HepG2 (cell line): ENCODE data around the gene TADA2B. TPM values are rescaled to one million over a fixed set of nuclear protein-coding genes. Genes with fewer than 3 reads are reported as not detected.

Experiments
- FOXA1 ChIP-seq, 2 experiments: fragments of 450-650 bp in 1 of 2; sonication (generic) in 1 of 2; formaldehyde crosslinking in 1 of 2; IDR thresholded peaks; 2 replicates each; pipeline versions ENCODE4 v1.4.0 to v1.6.1; 2016 to 2020; ENCODE audit warnings: missing genetic modification reagents in 1 of 2
- KLF11 ChIP-seq: IDR thresholded peaks from 2 replicates; pipeline ENCODE4 v1.6.1; 2016; ENCODE audit warnings: missing compliant biosample characterization
- MED1 ChIP-seq: sonication (generic); formaldehyde crosslinking; IDR thresholded peaks from 2 replicates; pipeline ENCODE4 v1.4.0; 2020; ENCODE audit warnings: missing genetic modification reagents
- MEIS1 ChIP-seq: sonication (generic); formaldehyde crosslinking; IDR thresholded peaks from 2 replicates; pipeline ENCODE4 v1.9.0; 2021; ENCODE audit warnings: mild to moderate bottlenecking, missing genetic modification reagents, moderate library complexity, borderline replicate concordance
- MTA1 ChIP-seq: sonication (generic); formaldehyde crosslinking; IDR thresholded peaks from 2 replicates; pipeline ENCODE4 v1.4.0; 2020; ENCODE audit warnings: missing genetic modification reagents, mild to moderate bottlenecking, borderline replicate concordance
- NCOA2 ChIP-seq: sonication (generic); formaldehyde crosslinking; IDR thresholded peaks from 2 replicates; pipeline ENCODE4 v1.8.0; 2022; ENCODE audit warnings: inconsistent platforms
- RAD21 ChIP-seq: fragments of 450-650 bp; formaldehyde crosslinking; IDR thresholded peaks from 2 replicates; pipeline ENCODE4 v1.5.0; 2020; ENCODE audit warnings: mild to moderate bottlenecking
- SP140L ChIP-seq: sonication (generic); formaldehyde crosslinking; IDR thresholded peaks from 2 replicates; pipeline ENCODE4 v1.4.0; 2020; ENCODE audit warnings: missing genetic modification reagents, borderline replicate concordance
- ZEB1 ChIP-seq: IDR thresholded peaks from 2 replicates; pipeline ENCODE4 v1.6.1; 2012; ENCODE audit warnings: mild to moderate bottlenecking, low read depth, inconsistent platforms; ENCODE audit not compliant: insufficient replicate concordance
- ZNF143 ChIP-seq: sonication (generic); formaldehyde crosslinking; IDR thresholded peaks from 2 replicates; pipeline ENCODE4 v1.4.0; 2020; ENCODE audit warnings: missing genetic modification reagents
- ZNF354B ChIP-seq: sonication (generic); formaldehyde crosslinking; IDR thresholded peaks from 2 replicates; pipeline ENCODE4 v1.8.0; 2022; ENCODE audit warnings: mild to moderate bottlenecking, missing genetic modification reagents
- ZNF562 ChIP-seq: sonication (generic); formaldehyde crosslinking; IDR thresholded peaks from 2 replicates; pipeline ENCODE4 v1.8.0; 2022; ENCODE audit warnings: missing genetic modification reagents, borderline replicate concordance
- ZNF563 ChIP-seq: sonication (generic); formaldehyde crosslinking; IDR thresholded peaks from 2 replicates; pipeline ENCODE4 v1.8.0; 2022; ENCODE audit warnings: mild to moderate bottlenecking, moderate library complexity, missing genetic modification reagents
- ZNF678 ChIP-seq: sonication (generic); formaldehyde crosslinking; IDR thresholded peaks from 2 replicates; pipeline ENCODE4 v1.4.0; 2020; ENCODE audit warnings: mild to moderate bottlenecking, missing genetic modification reagents
- ZNF788 ChIP-seq: sonication (generic); formaldehyde crosslinking; IDR thresholded peaks from 2 replicates; pipeline ENCODE4 v1.5.0; 2020; ENCODE audit warnings: mild to moderate bottlenecking, missing genetic modification reagents, borderline replicate concordance
- polyA plus RNA-seq, 8 experiments: library from polyadenylated mRNA; depleted of rRNA in 3 of 8; stranded (reverse) in 7 of 8; unstranded in 1 of 8; fragments of >200 nt; fragmentation: Illumina TruSeq in 4 of 8; extraction: Trizol in 4 of 8; gene quantifications; 2 replicates each; pipeline versions ENCODE4 v1.2.1 to v1.2.3, GENCODE V29; 2011 to 2016; ENCODE audit warnings: low read depth in 4 of 8, missing spikeins in 1 of 8, mixed read lengths in 1 of 8; ENCODE audit not compliant: insufficient read depth in 1 of 8
- total RNA-seq, 5 experiments: library from RNA; depleted of rRNA; stranded (reverse); fragments of >200 nt; fragmentation: Illumina TruSeq; extraction: Trizol; gene quantifications; 2 replicates each; pipeline ENCODE4 v1.2.3, GENCODE V29; 2016; ENCODE audit warnings: low read depth in 1 of 5
- TF ChIP-seq, protein P1 (sequence below): sonication (generic); formaldehyde crosslinking; IDR thresholded peaks from 2 replicates; pipeline ENCODE4 v1.5.0; 2020; ENCODE audit warnings: mild to moderate bottlenecking, missing genetic modification reagents
- TF ChIP-seq, protein P2 (sequence below): sonication (generic); formaldehyde crosslinking; IDR thresholded peaks from 2 replicates; pipeline ENCODE4 v1.4.0; 2020; ENCODE audit warnings: missing genetic modification reagents
- TF ChIP-seq, protein P3 (sequence below): fragments of 450-650 bp; IDR thresholded peaks from 2 replicates; pipeline ENCODE4 v1.6.1; 2017; ENCODE audit warnings: mild to moderate bottlenecking
- TF ChIP-seq, protein P4 (sequence below): sonication (generic); formaldehyde crosslinking; IDR thresholded peaks from 2 replicates; pipeline ENCODE4 v1.4.0; 2020; ENCODE audit warnings: missing genetic modification reagents; ENCODE audit errors: not compliant biosample characterization

Gene TADA2B
- total and polyA plus RNA-seq, 2 of the 13 experiments (the other 11 are each of a cell fraction or from before 2014, with no cell fraction given) = 4.6 to 8.9 TPM

DNA sequence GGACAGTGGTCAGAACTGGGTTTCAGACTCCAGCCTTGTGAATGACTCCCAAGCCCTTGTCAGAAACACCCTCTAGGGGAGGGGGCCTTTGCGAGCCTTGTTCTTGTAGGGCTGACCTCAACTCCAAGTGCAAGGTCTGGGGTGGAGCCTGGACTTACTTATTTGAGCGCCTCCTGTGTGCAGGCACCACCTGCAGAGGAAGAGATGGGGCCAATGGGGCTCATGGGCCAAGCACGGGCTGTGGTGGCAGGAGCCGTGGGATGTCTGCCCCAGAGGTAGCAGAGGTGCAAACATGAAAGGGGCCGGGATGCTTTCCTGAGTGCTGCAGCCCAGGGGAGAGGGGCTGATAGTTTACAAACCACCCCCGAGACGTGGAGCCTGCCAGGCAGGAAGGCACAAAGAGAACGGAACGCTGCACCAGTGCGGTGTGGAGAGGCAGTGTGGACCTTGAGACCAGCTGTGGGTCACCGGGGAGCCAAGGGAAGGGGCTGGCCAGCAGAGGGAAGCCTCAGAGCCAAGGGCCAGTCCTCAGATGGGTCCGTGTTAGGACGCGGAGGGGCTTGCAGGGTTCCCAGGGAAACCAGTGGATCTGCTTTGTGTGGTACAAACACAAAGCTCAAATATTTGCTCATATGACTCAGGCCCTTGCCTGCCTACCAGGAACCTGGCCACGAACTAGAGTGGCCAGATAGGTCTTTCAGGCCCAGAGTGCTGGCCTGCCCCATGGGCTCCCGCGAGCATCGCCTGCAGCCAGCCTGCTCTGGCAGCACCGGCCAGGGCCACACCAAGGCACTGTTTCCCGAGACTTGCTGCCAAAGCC is 8.7 kb upstream of the TADA2B start (continued):
- TF ChIP-seq, protein P1, sequence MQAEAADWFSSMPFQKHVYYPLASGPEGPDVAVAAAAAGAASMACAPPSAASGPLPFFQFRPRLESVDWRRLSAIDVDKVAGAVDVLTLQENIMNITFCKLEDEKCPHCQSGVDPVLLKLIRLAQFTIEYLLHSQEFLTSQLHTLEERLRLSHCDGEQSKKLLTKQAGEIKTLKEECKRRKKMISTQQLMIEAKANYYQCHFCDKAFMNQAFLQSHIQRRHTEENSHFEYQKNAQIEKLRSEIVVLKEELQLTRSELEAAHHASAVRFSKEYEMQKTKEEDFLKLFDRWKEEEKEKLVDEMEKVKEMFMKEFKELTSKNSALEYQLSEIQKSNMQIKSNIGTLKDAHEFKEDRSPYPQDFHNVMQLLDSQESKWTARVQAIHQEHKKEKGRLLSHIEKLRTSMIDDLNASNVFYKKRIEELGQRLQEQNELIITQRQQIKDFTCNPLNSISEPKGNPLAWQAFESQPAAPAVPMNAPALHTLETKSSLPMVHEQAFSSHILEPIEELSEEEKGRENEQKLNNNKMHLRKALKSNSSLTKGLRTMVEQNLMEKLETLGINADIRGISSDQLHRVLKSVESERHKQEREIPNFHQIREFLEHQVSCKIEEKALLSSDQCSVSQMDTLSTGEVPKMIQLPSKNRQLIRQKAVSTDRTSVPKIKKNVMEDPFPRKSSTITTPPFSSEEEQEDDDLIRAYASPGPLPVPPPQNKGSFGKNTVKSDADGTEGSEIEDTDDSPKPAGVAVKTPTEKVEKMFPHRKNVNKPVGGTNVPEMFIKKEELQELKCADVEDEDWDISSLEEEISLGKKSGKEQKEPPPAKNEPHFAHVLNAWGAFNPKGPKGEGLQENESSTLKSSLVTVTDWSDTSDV (CRISPR knock-in tag) = no peak
- TF ChIP-seq ZNF563 = peak; percentile 99
- TF ChIP-seq ZNF562 (CRISPR knock-in tag) = no peak
- TF ChIP-seq ZEB1 = no peak
- peak; percentile 70; the same call in 1 of the 2 replicates for TF ChIP-seq MED1
- TF ChIP-seq NCOA2 = peak; percentile 66
- TF ChIP-seq ZNF143 (CRISPR knock-in tag) = peak; percentile 39; the same call in 1 of the 2 replicates
- TF ChIP-seq MTA1 (CRISPR knock-in tag) = peak; percentile 94; the same call in 1 of the 2 replicates
- TF ChIP-seq, protein P2, sequence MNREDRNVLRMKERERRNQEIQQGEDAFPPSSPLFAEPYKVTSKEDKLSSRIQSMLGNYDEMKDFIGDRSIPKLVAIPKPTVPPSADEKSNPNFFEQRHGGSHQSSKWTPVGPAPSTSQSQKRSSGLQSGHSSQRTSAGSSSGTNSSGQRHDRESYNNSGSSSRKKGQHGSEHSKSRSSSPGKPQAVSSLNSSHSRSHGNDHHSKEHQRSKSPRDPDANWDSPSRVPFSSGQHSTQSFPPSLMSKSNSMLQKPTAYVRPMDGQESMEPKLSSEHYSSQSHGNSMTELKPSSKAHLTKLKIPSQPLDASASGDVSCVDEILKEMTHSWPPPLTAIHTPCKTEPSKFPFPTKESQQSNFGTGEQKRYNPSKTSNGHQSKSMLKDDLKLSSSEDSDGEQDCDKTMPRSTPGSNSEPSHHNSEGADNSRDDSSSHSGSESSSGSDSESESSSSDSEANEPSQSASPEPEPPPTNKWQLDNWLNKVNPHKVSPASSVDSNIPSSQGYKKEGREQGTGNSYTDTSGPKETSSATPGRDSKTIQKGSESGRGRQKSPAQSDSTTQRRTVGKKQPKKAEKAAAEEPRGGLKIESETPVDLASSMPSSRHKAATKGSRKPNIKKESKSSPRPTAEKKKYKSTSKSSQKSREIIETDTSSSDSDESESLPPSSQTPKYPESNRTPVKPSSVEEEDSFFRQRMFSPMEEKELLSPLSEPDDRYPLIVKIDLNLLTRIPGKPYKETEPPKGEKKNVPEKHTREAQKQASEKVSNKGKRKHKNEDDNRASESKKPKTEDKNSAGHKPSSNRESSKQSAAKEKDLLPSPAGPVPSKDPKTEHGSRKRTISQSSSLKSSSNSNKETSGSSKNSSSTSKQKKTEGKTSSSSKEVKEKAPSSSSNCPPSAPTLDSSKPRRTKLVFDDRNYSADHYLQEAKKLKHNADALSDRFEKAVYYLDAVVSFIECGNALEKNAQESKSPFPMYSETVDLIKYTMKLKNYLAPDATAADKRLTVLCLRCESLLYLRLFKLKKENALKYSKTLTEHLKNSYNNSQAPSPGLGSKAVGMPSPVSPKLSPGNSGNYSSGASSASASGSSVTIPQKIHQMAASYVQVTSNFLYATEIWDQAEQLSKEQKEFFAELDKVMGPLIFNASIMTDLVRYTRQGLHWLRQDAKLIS = no peak
- TF ChIP-seq ZNF788 (CRISPR knock-in tag) = peak; percentile 90; the same call in 1 of the 2 replicates
- TF ChIP-seq FOXA1 (IDR thresholded peaks at IDR 0.05) = no peak
- peak; percentile 71 for TF ChIP-seq FOXA1 (CRISPR knock-in tag; IDR thresholded peaks at IDR 0.05)
- TF ChIP-seq SP140L = no peak
- no peak for TF ChIP-seq ZNF678 (CRISPR knock-in tag)
- no peak for TF ChIP-seq ZNF354B (CRISPR knock-in tag)
- peak; percentile 43; the same call in 1 of the 2 replicates for TF ChIP-seq RAD21
- TF ChIP-seq, protein P3, sequence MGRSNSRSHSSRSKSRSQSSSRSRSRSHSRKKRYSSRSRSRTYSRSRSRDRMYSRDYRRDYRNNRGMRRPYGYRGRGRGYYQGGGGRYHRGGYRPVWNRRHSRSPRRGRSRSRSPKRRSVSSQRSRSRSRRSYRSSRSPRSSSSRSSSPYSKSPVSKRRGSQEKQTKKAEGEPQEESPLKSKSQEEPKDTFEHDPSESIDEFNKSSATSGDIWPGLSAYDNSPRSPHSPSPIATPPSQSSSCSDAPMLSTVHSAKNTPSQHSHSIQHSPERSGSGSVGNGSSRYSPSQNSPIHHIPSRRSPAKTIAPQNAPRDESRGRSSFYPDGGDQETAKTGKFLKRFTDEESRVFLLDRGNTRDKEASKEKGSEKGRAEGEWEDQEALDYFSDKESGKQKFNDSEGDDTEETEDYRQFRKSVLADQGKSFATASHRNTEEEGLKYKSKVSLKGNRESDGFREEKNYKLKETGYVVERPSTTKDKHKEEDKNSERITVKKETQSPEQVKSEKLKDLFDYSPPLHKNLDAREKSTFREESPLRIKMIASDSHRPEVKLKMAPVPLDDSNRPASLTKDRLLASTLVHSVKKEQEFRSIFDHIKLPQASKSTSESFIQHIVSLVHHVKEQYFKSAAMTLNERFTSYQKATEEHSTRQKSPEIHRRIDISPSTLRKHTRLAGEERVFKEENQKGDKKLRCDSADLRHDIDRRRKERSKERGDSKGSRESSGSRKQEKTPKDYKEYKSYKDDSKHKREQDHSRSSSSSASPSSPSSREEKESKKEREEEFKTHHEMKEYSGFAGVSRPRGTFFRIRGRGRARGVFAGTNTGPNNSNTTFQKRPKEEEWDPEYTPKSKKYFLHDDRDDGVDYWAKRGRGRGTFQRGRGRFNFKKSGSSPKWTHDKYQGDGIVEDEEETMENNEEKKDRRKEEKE = no peak
- TF ChIP-seq, protein P4, sequence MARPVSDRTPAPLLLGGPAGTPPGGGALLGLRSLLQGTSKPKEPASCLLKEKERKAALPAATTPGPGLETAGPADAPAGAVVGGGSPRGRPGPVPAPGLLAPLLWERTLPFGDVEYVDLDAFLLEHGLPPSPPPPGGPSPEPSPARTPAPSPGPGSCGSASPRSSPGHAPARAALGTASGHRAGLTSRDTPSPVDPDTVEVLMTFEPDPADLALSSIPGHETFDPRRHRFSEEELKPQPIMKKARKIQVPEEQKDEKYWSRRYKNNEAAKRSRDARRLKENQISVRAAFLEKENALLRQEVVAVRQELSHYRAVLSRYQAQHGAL (CRISPR knock-in tag) = no peak
- TF ChIP-seq MEIS1 (CRISPR knock-in tag) = peak; percentile 86; the same call in 1 of the 2 replicates
- TF ChIP-seq KLF11 (CRISPR knock-in tag) = 0 out of 2 replicates have a peak, but pooled peaks have one; percentile 54
